Activated naive CD4-positive, alpha-beta T cell treated with anti-CD3 and anti-CD28 coated beads for 36 hours (primary cell): ENCODE data around the gene AKAP7. TPM values are rescaled to one million over a fixed set of nuclear protein-coding genes. Genes with fewer than 3 reads are reported as not detected.
A peak's percentile ranks its signal among the peaks of the same experiment; 100 is the strongest.

Experiments
- CTCF ChIA-PET: fragments of 350-600 bp; sonication (Branson Sonifier 250); formaldehyde crosslinking; loops from one replicate; lab custom pipeline; 2021; ENCODE audit warnings: antibody characterized with exemption; lab: Charles Lee
- DNase-seq: peaks from one replicate; pipeline ENCODE4 v3.0.0-alpha.2; 2020
- H3K27ac Mint-ChIP-seq: one replicate; pipeline ENCODE4 v1.8.0; 2021; ENCODE audit warnings: mild to moderate bottlenecking, mixed read lengths
- H3K27me3 Mint-ChIP-seq: one replicate; pipeline ENCODE4 v1.8.0; 2021; ENCODE audit warnings: low read depth, mixed read lengths
- H3K36me3 Mint-ChIP-seq: one replicate; pipeline ENCODE4 v1.8.0; 2021; ENCODE audit warnings: low read depth, mixed read lengths
- H3K4me1 Mint-ChIP-seq: one replicate; pipeline ENCODE4 v1.8.0; 2021; ENCODE audit warnings: low read depth, mixed read lengths
- H3K4me3 Mint-ChIP-seq: one replicate; pipeline ENCODE4 v1.8.0; 2021; ENCODE audit warnings: mild to moderate bottlenecking, moderate library complexity, mixed read lengths
- H3K9me3 Mint-ChIP-seq: one replicate; pipeline ENCODE4 v1.8.0; 2021; ENCODE audit warnings: mixed read lengths
- intact Hi-C: fragments of 100-400 bp; cut with micrococcal nuclease; formaldehyde crosslinking; loops from one replicate; pipeline ENCODE4 v1.15.1; 2023
- total RNA-seq, 2 experiments: library from RNA; stranded (reverse); gene quantifications; one replicate each; pipeline ENCODE4 v1.2.3, GENCODE V29; 2021

Gene AKAP7
- total RNA-seq, 2 experiments from 2014 or later, result 7.3 to 7.5 TPM

GRCh38 chr6:131227158-131227543, 91.9 kb downstream of the AKAP7 start:
- CTCF ChIA-PET, result interaction anchor here (1.1 kb wide), 1 partner anchor 307 kb away, joined by 3 read pairs; no protein-coding TSS in a partner anchor
- DNase-seq, result no peak
- Mint-ChIP-seq H3K9me3 (no peaks in the 10 kb centered on the region), H3K27me3 (no peaks in the 10 kb centered on the region), H3K27ac (no peak overlapping the region), H3K4me3 (no peak overlapping the region), H3K36me3 (peaks cover 6% of the 10 kb centered on the region), H3K4me1 (peaks cover 22% of the 10 kb centered on the region)
- intact Hi-C loops, result no loop called here

- Mint-ChIP-seq H3K36me3 (peaks cover 8% of the 10 kb centered on the region), H3K27ac (no peak overlapping the region), H3K9me3 (peaks cover under 1% of the 10 kb centered on the region), H3K4me3 (no peak overlapping the region), H3K27me3 (no peaks in the 10 kb centered on the region), H3K4me1 (peaks cover 14% of the 10 kb centered on the region)
- DNase-seq, result no peak
- CTCF ChIA-PET, result interaction anchor here (0.7 kb wide), 1 partner anchor 247 kb away, joined by 3 read pairs; no protein-coding TSS in a partner anchor
- intact Hi-C loops, result no loop called here
Observed at GRCh38 chr6:131231103-131231502, 95.8 kb downstream of the AKAP7 start.

DNA sequence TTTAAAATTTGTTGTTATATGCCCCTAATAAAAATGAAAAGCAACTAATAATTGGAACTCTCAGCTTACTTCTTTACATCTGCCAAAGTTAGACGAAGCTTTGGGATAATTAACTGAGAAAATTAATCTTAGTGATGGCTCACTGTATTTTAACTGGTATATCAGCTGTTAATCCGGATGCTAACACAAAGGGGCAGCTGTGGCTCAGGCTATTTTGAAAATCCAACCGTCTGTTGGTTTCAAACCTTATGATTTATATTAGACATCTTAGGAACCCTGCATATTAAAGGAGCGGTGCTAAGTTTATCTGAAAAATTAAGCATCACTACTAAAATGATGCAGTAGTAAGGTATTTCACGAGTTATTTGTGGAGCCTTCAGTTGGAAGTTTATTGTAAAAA, 96.6 kb downstream of the AKAP7 start:
- Mint-ChIP-seq H3K4me1 (peaks cover 14% of the 10 kb centered on the region), H3K27me3 (no peaks in the 10 kb centered on the region), H3K9me3 (peaks cover 9% of the 10 kb centered on the region), H3K4me3 (no peak overlapping the region), H3K36me3 (peaks cover 14% of the 10 kb centered on the region), H3K27ac (no peak overlapping the region)
- intact Hi-C loops, result no loop called here
- CTCF ChIA-PET, result no interaction called here
- no peak for DNase-seq

DNA sequence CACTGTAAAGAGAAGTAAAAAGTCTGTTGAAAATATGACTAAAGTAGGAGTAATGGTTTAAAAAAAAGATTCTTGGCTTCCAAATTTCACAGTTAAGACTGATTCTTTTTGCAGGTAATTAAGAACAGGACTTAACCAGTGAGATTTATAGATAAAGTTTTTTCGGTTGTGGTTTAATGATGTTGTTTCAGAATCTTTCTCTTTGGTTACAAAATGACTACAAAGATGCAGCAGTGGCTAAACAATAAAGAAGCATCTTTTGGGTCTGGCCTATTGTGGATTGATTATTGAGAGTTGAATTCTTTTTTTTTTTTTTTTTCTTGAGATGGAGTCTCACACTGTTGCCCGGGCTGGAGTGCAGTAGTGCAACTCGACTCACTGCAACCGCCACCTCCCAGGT, 109.7 kb downstream of the AKAP7 start:
- no peak for DNase-seq
- no peak overlapping the region for H3K4me3 Mint-ChIP-seq
- H3K4me1 Mint-ChIP-seq, result peaks cover 29% of the 10 kb centered on the region
- CTCF ChIA-PET, result no interaction called here
- intact Hi-C loops, result no loop called here
- H3K36me3 Mint-ChIP-seq, result peaks cover 18% of the 10 kb centered on the region
- H3K9me3 Mint-ChIP-seq, result peaks cover 16% of the 10 kb centered on the region
- no peaks in the 10 kb centered on the region for H3K27me3 Mint-ChIP-seq
- H3K27ac Mint-ChIP-seq, result no peak overlapping the region

DNA sequence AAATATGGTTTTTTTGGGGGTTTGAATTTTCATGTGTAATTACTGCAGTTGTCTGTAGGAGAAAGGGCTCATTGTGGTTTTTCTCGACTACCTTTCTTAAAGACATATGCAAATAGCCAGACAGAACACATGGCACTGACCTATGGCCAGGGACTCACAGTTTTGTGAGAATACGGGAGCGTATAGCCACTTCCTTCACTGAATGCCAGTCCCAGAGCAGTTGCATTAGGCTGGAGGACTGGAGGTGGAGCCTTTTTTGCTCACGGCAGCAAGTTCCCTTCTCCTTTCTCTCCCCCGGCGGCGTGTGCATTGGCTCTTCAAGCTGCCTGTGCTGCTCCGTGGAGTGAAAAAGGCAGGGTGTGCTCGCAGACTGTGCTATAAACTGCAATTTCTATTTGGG, 114.9 kb downstream of the AKAP7 start:
- Mint-ChIP-seq H3K4me3 (peak overlapping the region; percentile 59), H3K27ac (no peak overlapping the region), H3K27me3 (no peaks in the 10 kb centered on the region), H3K9me3 (no peaks in the 10 kb centered on the region), H3K4me1 (peaks cover 42% of the 10 kb centered on the region), H3K36me3 (no peaks in the 10 kb centered on the region)
- intact Hi-C loops, result loop anchor here (2.0 kb wide), 1 partner anchor 31 kb away; no protein-coding TSS in a partner anchor
- DNase-seq, result peak; percentile 39
- CTCF ChIA-PET, result no interaction called here

DNA sequence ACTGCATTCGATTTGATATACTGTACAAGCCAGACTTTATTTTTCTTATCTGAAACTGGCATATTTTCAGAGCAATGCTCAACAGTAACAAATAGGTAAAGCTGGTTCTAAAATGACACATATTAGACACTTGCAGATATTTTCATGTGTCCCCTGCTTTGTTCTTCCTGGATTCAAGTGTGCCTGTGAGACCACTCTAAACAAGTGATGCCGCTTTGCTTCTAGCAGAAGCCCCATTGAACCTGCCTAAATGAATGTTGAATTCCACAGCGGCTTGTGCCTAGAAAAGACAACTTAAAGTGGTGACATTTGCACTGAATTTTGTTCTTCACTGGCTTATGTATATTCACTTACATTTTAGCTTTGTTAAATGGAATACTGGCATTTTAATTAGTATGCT, 115.7 kb downstream of the AKAP7 start:
- H3K4me1 Mint-ChIP-seq, result peaks cover 47% of the 10 kb centered on the region
- no peaks in the 10 kb centered on the region for H3K36me3 Mint-ChIP-seq
- peak overlapping the region; percentile 59 for H3K4me3 Mint-ChIP-seq
- DNase-seq, result no peak
- intact Hi-C loops, result loop anchor here (2.0 kb wide), 1 partner anchor 30 kb away; no protein-coding TSS in a partner anchor
- no peaks in the 10 kb centered on the region for H3K27me3 Mint-ChIP-seq
- CTCF ChIA-PET, result interaction anchor here (0.6 kb wide), 1 partner anchor 531 kb away, joined by 3 read pairs; no protein-coding TSS in a partner anchor
- no peak overlapping the region for H3K27ac Mint-ChIP-seq
- no peaks in the 10 kb centered on the region for H3K9me3 Mint-ChIP-seq

GRCh38 chr6:131251590-131252199, 116.4 kb downstream of the AKAP7 start:
- Mint-ChIP-seq H3K36me3 (no peaks in the 10 kb centered on the region), H3K27me3 (no peaks in the 10 kb centered on the region), H3K27ac (no peak overlapping the region), H3K4me1 (peaks cover 42% of the 10 kb centered on the region), H3K4me3 (no peak overlapping the region), H3K9me3 (no peaks in the 10 kb centered on the region)
- intact Hi-C loops, result loop anchor here (2.0 kb wide), 1 partner anchor 29 kb away; no protein-coding TSS in a partner anchor
- CTCF ChIA-PET, result no interaction called here
- DNase-seq, result no peak

- intact Hi-C loops, result no loop called here
Observed at GRCh38 chr6:131255434-131255833, 120.2 kb downstream of the AKAP7 start.

GRCh38 chr6:131255911-131256310, 120.6 kb downstream of the AKAP7 start:
- Mint-ChIP-seq H3K9me3 (peaks cover 7% of the 10 kb centered on the region), H3K4me1 (peaks cover 45% of the 10 kb centered on the region), H3K36me3 (peaks cover 10% of the 10 kb centered on the region), H3K27me3 (no peaks in the 10 kb centered on the region), H3K27ac (no peak overlapping the region), H3K4me3 (no peak overlapping the region)
- intact Hi-C loops, result no loop called here
- no peak for DNase-seq
- CTCF ChIA-PET, result no interaction called here

More at GRCh38 chr6:131255434-131255833, 120.2 kb downstream of the AKAP7 start:
- peaks cover 5% of the 10 kb centered on the region for H3K9me3 Mint-ChIP-seq
- no peak overlapping the region for H3K4me3 Mint-ChIP-seq
- no peaks in the 10 kb centered on the region for H3K27me3 Mint-ChIP-seq
- DNase-seq, result peak; percentile 32
- peaks cover 9% of the 10 kb centered on the region for H3K36me3 Mint-ChIP-seq
- CTCF ChIA-PET, result no interaction called here
- H3K4me1 Mint-ChIP-seq, result peaks cover 49% of the 10 kb centered on the region
- no peak overlapping the region for H3K27ac Mint-ChIP-seq

DNA sequence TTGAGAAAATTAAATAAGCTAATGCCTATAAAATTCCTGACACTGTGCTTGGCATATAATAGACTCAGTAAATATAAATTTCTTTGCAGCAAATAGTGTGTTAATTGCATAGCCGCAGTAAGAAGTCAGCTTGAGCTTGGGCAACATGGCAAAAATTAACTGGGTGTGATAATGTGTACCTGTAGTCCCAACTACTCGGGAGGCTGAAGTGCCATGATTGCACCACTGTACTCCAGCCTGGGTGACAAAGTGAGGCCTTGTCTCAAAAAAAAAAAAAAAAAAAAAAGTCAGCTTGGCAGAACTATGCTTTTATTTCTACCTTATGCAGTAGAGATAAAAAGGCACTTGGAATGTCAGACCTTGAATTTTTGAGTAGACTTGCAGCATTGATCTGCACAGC, 121.8 kb downstream of the AKAP7 start:
- no peak for DNase-seq
- Mint-ChIP-seq H3K4me3 (no peak overlapping the region), H3K27ac (no peak overlapping the region), H3K4me1 (peaks cover 33% of the 10 kb centered on the region), H3K36me3 (peaks cover 15% of the 10 kb centered on the region), H3K27me3 (no peaks in the 10 kb centered on the region), H3K9me3 (peaks cover 9% of the 10 kb centered on the region)
- CTCF ChIA-PET, result interaction anchor here (0.7 kb wide), 1 partner anchor 26 kb away, joined by 3 read pairs; no protein-coding TSS in a partner anchor
- intact Hi-C loops, result no loop called here

DNA sequence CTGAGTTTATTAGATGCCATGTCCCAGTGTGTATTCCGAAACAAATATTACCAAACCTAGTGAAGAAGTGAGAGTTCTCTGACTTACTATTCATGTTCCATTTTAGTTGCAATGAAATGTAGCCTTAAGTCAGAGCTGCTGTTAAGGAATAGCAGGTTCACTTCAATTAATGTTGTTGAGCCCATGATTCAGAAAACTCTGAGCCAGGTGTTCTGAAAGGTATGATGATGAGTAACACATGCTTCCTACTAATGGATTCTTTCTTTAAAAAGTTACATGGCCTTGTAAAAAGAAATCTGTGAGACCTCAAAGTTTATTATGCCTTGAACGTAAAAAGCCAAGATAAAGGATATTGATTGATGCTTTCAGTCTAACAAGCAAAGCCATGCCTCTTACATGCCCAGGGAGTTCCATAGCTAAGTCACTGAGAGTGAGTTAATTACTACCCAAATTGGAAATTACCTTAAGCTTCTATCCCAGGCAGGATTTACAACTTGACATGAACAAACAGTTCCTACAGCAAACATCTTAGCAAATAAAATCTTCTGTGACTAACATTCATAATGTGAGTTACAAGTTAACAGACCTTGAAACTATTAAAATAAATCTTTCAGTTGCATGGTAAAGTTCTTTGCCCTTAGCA, 122.9 kb downstream of the AKAP7 start:
- intact Hi-C loops, result no loop called here
- Mint-ChIP-seq H3K4me3 (no peak overlapping the region), H3K9me3 (peaks cover 9% of the 10 kb centered on the region), H3K27ac (no peak overlapping the region), H3K36me3 (peaks cover 15% of the 10 kb centered on the region), H3K4me1 (peaks cover 30% of the 10 kb centered on the region), H3K27me3 (no peaks in the 10 kb centered on the region)
- CTCF ChIA-PET, result no interaction called here
- DNase-seq, result no peak

DNA sequence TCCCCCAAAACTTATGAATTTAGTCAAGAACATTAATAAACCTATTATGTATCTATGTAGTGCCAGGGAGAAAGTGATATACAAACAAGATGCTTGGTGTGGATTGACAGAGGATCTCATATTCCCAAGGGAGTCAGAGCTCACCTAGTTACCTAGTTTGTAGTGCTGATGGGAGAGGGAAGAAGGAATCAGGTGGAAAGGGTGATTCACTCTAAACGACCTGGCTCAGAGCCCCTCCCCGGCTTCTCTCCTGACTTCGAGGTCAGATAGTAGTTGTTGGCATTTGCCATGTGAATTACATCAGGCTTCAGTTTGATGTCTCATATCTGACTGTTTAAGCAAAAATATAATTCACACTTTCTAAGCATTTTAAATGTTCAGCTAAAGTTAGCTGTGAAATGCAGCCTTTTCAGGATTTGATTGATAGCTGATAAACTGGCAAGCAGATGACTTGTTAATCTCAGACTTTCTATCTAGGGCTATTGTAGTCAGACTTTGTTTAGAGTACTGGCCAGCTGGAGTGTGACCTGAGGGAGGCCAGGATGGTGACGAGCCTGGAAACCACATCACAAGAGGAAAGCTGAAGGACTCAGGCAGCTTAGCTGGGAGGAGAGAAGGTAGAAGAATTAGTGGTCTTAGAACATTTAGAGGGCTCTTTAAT, 123.7 kb downstream of the AKAP7 start:
- intact Hi-C loops, result no loop called here
- no peak for DNase-seq
- Mint-ChIP-seq H3K4me3 (no peak overlapping the region), H3K9me3 (peaks cover 9% of the 10 kb centered on the region), H3K27ac (no peak overlapping the region), H3K27me3 (no peaks in the 10 kb centered on the region), H3K36me3 (peaks cover 19% of the 10 kb centered on the region), H3K4me1 (peaks cover 34% of the 10 kb centered on the region)
- CTCF ChIA-PET, result no interaction called here
